Femur (tissue), 1 donor: ENCODE measurements around the gene GRIN2A.
A peak's percentile ranks its signal among the peaks of the same experiment; 100 is the strongest.

Experiments used
- DNase-seq: peaks from one replicate; pipeline ENCODE4 v3.0.0-alpha.2; 2017

GRIN2A gene

GRCh38 chr16:10182222-10183053, at the start of gene GRIN2A:
GRIN2A (minus strand) TSS chr16:10182428; CDS start chr16:10180411, 2,017 bp downstream.
- DNase-seq = no peak

- DNase-seq = no peak
These were observed 49.3 kb upstream of the GRIN2A start for GRCh38 chr16:10231563-10231962.

- DNase-seq = no peak
These were observed 46.6 kb upstream of the GRIN2A start for GRCh38 chr16:10228779-10229178.

- no peak for DNase-seq
These were observed 44.7 kb upstream of the GRIN2A start for GRCh38 chr16:10226987-10227306.

GRCh38 chr16:10226141-10226986, 44.1 kb upstream of the GRIN2A start:
- no peak for DNase-seq

- DNase-seq = no peak
These were observed 43.4 kb upstream of the GRIN2A start for GRCh38 chr16:10225653-10226052.

- DNase-seq = no peak
These were observed 42.6 kb upstream of the GRIN2A start for GRCh38 chr16:10224850-10225249.

- DNase-seq = no peak
These were observed 38.7 kb upstream of the GRIN2A start for GRCh38 chr16:10220942-10221341.

- no peak for DNase-seq
These were observed 37.5 kb upstream of the GRIN2A start for GRCh38 chr16:10219742-10220141.

- DNase-seq = no peak
These were observed 36.4 kb upstream of the GRIN2A start for GRCh38 chr16:10218490-10219206.

- DNase-seq = no peak
These were observed 31.5 kb upstream of the GRIN2A start for GRCh38 chr16:10213748-10214147.

- peak; percentile 27 for DNase-seq
These were observed 28.7 kb upstream of the GRIN2A start for GRCh38 chr16:10210944-10211343.

- no peak for DNase-seq
These were observed 24.6 kb upstream of the GRIN2A start for GRCh38 chr16:10206865-10207264.

GRCh38 chr16:10206215-10206614, 24.0 kb upstream of the GRIN2A start:
- DNase-seq = no peak

- no peak for DNase-seq
These were observed 23.5 kb upstream of the GRIN2A start for GRCh38 chr16:10205688-10206087.

GRCh38 chr16:10202649-10203048, 20.4 kb upstream of the GRIN2A start:
- DNase-seq = no peak

- no peak for DNase-seq
These were observed 18.7 kb upstream of the GRIN2A start for GRCh38 chr16:10200637-10201586.

- no peak for DNase-seq
These were observed 14.8 kb upstream of the GRIN2A start for GRCh38 chr16:10196999-10197398.

- DNase-seq = no peak
These were observed 8.9 kb upstream of the GRIN2A start for GRCh38 chr16:10191096-10191495.

- no peak for DNase-seq
These were observed 7.7 kb upstream of the GRIN2A start for GRCh38 chr16:10189861-10190390.

GRCh38 chr16:10188236-10188635, 6.0 kb upstream of the GRIN2A start:
- no peak for DNase-seq
